Left ventricle myocardium inferior (tissue), 1 donor: Measurements from ENCODE around the gene UBA52. TPM values are rescaled to one million over a fixed set of nuclear protein-coding genes. Genes with fewer than 3 reads are reported as not detected.
"Not testable (repeated sequence)": the region's sequence is repeated elsewhere in the genome, so short reads cannot be mapped to it uniquely, and the experiment has no call there.

Experiments
- DNase-seq: peaks from one replicate; pipeline ENCODE4 v3.0.0-alpha.2; 2020
- H3K27ac ChIP-seq: fragments of 200-600 bp; replicated peaks from 2 replicates; pipeline ENCODE4 v1.8.0; 2021
- H3K27me3 ChIP-seq: fragments of 200-600 bp; 2 replicates; pipeline ENCODE4 v1.8.0; 2021; ENCODE audit warnings: low read depth
- H3K36me3 ChIP-seq: fragments of 200-600 bp; 2 replicates; pipeline ENCODE4 v1.8.0; 2021
- H3K4me1 ChIP-seq: fragments of 200-600 bp; 2 replicates; pipeline ENCODE4 v1.8.0; 2021
- H3K4me3 ChIP-seq: fragments of 200-600 bp; 2 replicates; pipeline ENCODE4 v1.8.0; 2021; ENCODE audit warnings: mild to moderate bottlenecking, moderate library complexity
- H3K9me3 ChIP-seq: fragments of 200-600 bp; replicated peaks from 2 replicates; pipeline ENCODE4 v1.8.0; 2021
- CTCF ChIP-seq: fragments of 200-600 bp; IDR thresholded peaks from 2 replicates; pipeline ENCODE4 v1.8.0; 2021; ENCODE audit warnings: antibody characterized with exemption, mild to moderate bottlenecking, borderline replicate concordance
- intact Hi-C: fragments of 100-400 bp; cut with micrococcal nuclease; formaldehyde crosslinking; loops from one replicate; pipeline ENCODE4 v1.11.0; 2022
- long read RNA-seq: library from polyadenylated mRNA; unstranded; transcript quantifications from one replicate; pipeline ENCODE4 v2.0.0, GENCODE V29; 2021
- total RNA-seq: library from RNA; stranded (reverse); fragmentation: NEBNext Ultra II Directional; extraction: Animal tissue kit (Norgen Biotek cat#: 25700); gene quantifications from one replicate; pipeline ENCODE4 v1.2.1, GENCODE V29; 2021
- donor health status: DM: no; HTN: yes; CAD: no; lungs with severe emphysema.

UBA52 gene
- 643 TPM for total RNA-seq
- long read RNA-seq, transcript UBA52-201 (5 exons, 572 nt) = minor isoform, 46 of 109 reads
- long read RNA-seq, transcript UBA52-202 (5 exons, 2,845 nt) = major isoform, 51 of 109 reads
- long read RNA-seq, transcript UBA52-209 (4 exons, 514 nt) = minor isoform, 7 of 109 reads
- long read RNA-seq, partial matches to known transcripts = 2 of 109 reads
- long read RNA-seq, other reads (novel, unspliced or antisense) = 3 of 109 reads

GRCh38 chr19:18571564-18572344 is at the start of gene UBA52:
Gene UBA52 (plus strand): TSS chr19:18571857. CDS start chr19:18573301, 1,444 bp downstream.
- DNase-seq = peak; percentile 98
- Histone ChIP-seq H3K4me3 (peak within 1 kb of the TSS; percentile 89), H3K27me3 (no peaks in the 10 kb centered on the region), H3K4me1 (peaks cover 26% of the 10 kb centered on the region), H3K36me3 (peaks cover 67% of the 10 kb centered on the region), H3K9me3 (no peaks in the 10 kb centered on the region), H3K27ac (peak within 1 kb of the TSS; percentile 95)
- intact Hi-C loops = no loop called here
- no peak for TF ChIP-seq CTCF

- DNase-seq = peak; percentile 100
- no peaks in the 10 kb centered on the region for H3K9me3 ChIP-seq
- intact Hi-C loops = loop anchor here (5.0 kb wide), 1 partner anchor 55 kb away; no protein-coding TSS in a partner anchor
- H3K27me3 ChIP-seq = no peaks in the 10 kb centered on the region
- H3K27ac ChIP-seq = peak overlapping the region; percentile 94
- peaks cover 43% of the 10 kb centered on the region for H3K4me1 ChIP-seq
- peak overlapping the region; percentile 94 for H3K4me3 ChIP-seq
- H3K36me3 ChIP-seq = no peaks in the 10 kb centered on the region
- no peak for TF ChIP-seq CTCF
Measured at GRCh38 chr19:18522124-18522861, 49.4 kb upstream of the UBA52 start.

GRCh38 chr19:18522862-18523440 is 48.7 kb upstream of the UBA52 start:
- not testable (repeated sequence) for DNase-seq, H3K9me3 ChIP-seq, H3K27me3 ChIP-seq, H3K36me3 ChIP-seq
- H3K4me3 ChIP-seq = peak overlapping the region; percentile 94
- peaks cover 42% of the 10 kb centered on the region for H3K4me1 ChIP-seq
- peak overlapping the region; percentile 94 for H3K27ac ChIP-seq
- intact Hi-C loops = loop anchor here (5.0 kb wide), 1 partner anchor 56 kb away; no protein-coding TSS in a partner anchor

GRCh38 chr19:18523841-18524240 is 47.8 kb upstream of the UBA52 start:
- Histone ChIP-seq H3K27ac (no peak overlapping the region), H3K27me3 (no peaks in the 10 kb centered on the region), H3K4me1 (peaks cover 34% of the 10 kb centered on the region), H3K4me3 (no peak overlapping the region), H3K36me3 (no peaks in the 10 kb centered on the region), H3K9me3 (no peaks in the 10 kb centered on the region)
- no peak for DNase-seq
- intact Hi-C loops = loop anchor here (5.0 kb wide), 1 partner anchor 57 kb away; no protein-coding TSS in a partner anchor
- no peak for TF ChIP-seq CTCF

GRCh38 chr19:18526316-18526715 is 45.3 kb upstream of the UBA52 start:
- intact Hi-C loops = no loop called here
- Histone ChIP-seq H3K27me3 (no peaks in the 10 kb centered on the region), H3K27ac (no peak overlapping the region), H3K4me1 (peaks cover 14% of the 10 kb centered on the region), H3K9me3 (no peaks in the 10 kb centered on the region), H3K36me3 (peaks cover 6% of the 10 kb centered on the region), H3K4me3 (no peak overlapping the region)
- no peak for TF ChIP-seq CTCF
- DNase-seq = no peak
